Mucosa of descending colon (tissue), 3 donors: ENCODE data around the gene SCN4B. TPM values are rescaled to one million over a fixed set of nuclear protein-coding genes. Genes with fewer than 3 reads are reported as not detected.

Experiments
- ATAC-seq: fragments of 200-7000 bp; cut with Tn5 transposase; one replicate; pipeline ENCODE4 v1.9.1; 2020; ENCODE audit warnings: mild to moderate bottlenecking, moderate library complexity
- DNase-seq, 3 donors: peaks; one replicate each; pipeline ENCODE4 v3.0.0-alpha.2; 2020
- H3K36me3 ChIP-seq: fragments of 200-600 bp; one replicate; pipeline ENCODE4 v1.8.0; 2021; ENCODE audit warnings: low read depth, mild to moderate bottlenecking
- H3K4me1 ChIP-seq: fragments of 200-600 bp; one replicate; pipeline ENCODE4 v1.8.0; 2021; ENCODE audit warnings: low read depth, mild to moderate bottlenecking
- H3K4me3 ChIP-seq: fragments of 200-600 bp; one replicate; pipeline ENCODE4 v1.8.0; 2021; ENCODE audit warnings: mild to moderate bottlenecking
- H3K9me3 ChIP-seq: fragments of 200-600 bp; one replicate; pipeline ENCODE4 v1.8.0; 2021; ENCODE audit warnings: mild to moderate bottlenecking
- intact Hi-C, 2 donors: fragments of 100-400 bp; cut with DNase I in 1 of 2; cut with micrococcal nuclease in 1 of 2; formaldehyde crosslinking; loops; one replicate each; pipeline versions ENCODE4 v1.11.0 to v1.11.1; 2022; cut with DNase I, micrococcal nuclease
- total RNA-seq, 3 donors: library from RNA; stranded (reverse); fragmentation: NEBNext Ultra II Directional in 2 of 3; extraction: Animal tissue kit (Norgen Biotek cat#: 25700) in 2 of 3; gene quantifications; one replicate each; pipeline versions ENCODE4 v1.2.1 to v1.2.4, GENCODE V29; 2021 to 2023
- TF ChIP-seq, protein P1 (sequence below): fragments of 200-600 bp; IDR thresholded peaks from one replicate; pipeline ENCODE4 v1.8.0; 2022; ENCODE audit warnings: antibody characterized with exemption, mild to moderate bottlenecking
- donor health status: DM: no; HTN: no; CAD: no; lungs with moderate emphysema.
- donor health status: DM: no; HTN: no; CAD: no.
- donor health status: DM: no; HTN: yes; CAD: no.

SCN4B gene
- total RNA-seq, 3 donors from 2014 or later, result 1.0 to 2.6 (median 1.2) TPM

DNA sequence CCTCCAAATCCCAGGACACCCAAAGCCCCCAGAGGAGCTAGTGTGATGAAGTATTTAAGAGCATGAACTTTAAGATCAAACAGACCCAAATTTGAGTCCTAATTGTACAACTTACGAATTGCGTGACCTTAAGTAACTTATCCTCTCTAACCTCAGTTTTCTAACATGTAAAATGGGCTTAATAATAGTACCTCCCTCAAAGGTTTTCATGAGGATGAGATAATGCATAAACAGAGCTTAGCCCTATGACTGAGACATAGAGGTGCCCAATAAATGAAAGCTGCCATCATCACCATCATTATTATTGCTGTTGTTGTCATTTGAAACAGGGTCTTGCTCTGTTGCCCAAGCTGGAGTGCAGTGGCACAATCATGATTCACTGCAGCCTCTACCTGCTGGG is 14.6 kb upstream of the SCN4B start:
- no peak overlapping the region for H3K4me3 ChIP-seq
- DNase-seq (no peak), ATAC-seq (no peak)
- intact Hi-C loops, result no loop called here
- no peaks in the 10 kb centered on the region for H3K9me3 ChIP-seq
- TF ChIP-seq, protein P1, sequence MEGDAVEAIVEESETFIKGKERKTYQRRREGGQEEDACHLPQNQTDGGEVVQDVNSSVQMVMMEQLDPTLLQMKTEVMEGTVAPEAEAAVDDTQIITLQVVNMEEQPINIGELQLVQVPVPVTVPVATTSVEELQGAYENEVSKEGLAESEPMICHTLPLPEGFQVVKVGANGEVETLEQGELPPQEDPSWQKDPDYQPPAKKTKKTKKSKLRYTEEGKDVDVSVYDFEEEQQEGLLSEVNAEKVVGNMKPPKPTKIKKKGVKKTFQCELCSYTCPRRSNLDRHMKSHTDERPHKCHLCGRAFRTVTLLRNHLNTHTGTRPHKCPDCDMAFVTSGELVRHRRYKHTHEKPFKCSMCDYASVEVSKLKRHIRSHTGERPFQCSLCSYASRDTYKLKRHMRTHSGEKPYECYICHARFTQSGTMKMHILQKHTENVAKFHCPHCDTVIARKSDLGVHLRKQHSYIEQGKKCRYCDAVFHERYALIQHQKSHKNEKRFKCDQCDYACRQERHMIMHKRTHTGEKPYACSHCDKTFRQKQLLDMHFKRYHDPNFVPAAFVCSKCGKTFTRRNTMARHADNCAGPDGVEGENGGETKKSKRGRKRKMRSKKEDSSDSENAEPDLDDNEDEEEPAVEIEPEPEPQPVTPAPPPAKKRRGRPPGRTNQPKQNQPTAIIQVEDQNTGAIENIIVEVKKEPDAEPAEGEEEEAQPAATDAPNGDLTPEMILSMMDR, result no peak
- no peaks in the 10 kb centered on the region for H3K36me3 ChIP-seq
- peaks cover 7% of the 10 kb centered on the region for H3K4me1 ChIP-seq

DNA sequence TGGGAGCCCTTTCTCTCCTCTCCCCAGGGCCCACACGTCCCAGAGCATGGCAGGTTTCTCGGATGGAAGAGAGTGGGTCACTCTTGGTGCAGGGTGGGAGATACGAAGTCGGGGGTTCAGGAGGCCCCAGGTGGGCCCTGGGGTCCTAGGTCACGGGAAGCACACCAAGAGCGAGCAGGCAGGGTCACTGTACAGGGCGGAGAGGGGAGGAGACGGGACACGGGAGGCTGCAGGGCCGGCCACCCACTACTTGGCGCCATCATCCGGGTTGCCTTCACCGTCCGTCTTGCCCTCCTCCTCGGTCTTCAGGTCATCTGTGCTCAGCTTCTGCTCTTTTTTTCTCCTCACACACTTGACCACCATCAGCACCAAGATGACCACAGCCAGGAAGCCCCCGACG is 14.0 kb upstream of the SCN4B start:
- H3K36me3 ChIP-seq, result no peaks in the 10 kb centered on the region
- no peak for DNase-seq
- H3K9me3 ChIP-seq, result no peaks in the 10 kb centered on the region
- TF ChIP-seq, protein P1, result no peak
- ATAC-seq, result no peak
- intact Hi-C loops, result no loop called here
- peaks cover 3% of the 10 kb centered on the region for H3K4me1 ChIP-seq
- no peak overlapping the region for H3K4me3 ChIP-seq

DNA sequence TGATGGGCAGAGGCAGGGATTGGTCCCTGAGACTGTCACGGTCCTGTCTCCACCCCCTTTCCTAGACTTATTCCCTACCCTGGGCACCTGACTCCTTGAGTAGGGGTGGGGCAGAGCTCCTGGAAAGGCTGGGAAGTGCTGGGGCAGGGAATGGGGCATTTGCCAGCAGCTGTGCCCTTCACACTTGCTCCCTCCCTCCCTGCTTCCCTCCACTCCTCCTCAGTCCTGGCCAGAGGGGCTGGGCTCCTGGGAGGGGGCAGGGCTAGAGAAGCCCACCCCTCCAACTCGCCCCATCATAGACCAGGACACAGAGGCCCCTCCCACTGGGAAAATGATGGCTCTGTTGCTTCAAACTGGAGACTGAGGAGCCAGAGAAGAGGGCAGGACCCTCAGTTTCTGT is 12.3 kb upstream of the SCN4B start:
- no peaks in the 10 kb centered on the region for H3K9me3 ChIP-seq
- intact Hi-C loops, result no loop called here
- no peak for ATAC-seq
- H3K36me3 ChIP-seq, result no peaks in the 10 kb centered on the region
- H3K4me3 ChIP-seq, result no peak overlapping the region
- H3K4me1 ChIP-seq, result no peaks in the 10 kb centered on the region
- TF ChIP-seq, protein P1, result no peak
- no peak for DNase-seq

DNA sequence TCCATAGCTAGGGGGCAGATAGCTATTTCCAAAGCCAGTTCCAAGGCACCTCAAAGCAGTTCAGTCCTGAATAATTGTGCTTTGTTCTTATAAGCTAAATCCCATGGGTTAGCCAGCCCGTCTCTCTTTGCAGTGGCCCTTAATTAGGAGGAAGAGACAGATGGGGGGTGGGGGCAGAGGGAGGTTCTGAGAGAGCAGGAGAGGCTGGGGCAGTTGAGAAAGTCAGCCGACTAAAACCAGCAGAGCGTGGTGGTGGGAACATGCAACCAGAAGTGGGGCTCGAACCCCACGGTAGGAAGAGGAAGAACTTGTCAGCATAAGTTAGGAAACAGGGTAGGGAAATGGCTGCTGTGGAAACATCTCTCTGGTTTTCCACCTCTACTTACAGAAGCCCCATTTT is 10.9 kb upstream of the SCN4B start:
- DNase-seq, result no peak
- Histone ChIP-seq H3K9me3 (no peaks in the 10 kb centered on the region), H3K36me3 (no peaks in the 10 kb centered on the region), H3K4me3 (no peak overlapping the region), H3K4me1 (no peaks in the 10 kb centered on the region)
- TF ChIP-seq, protein P1, result no peak
- intact Hi-C loops, result no loop called here
- no peak for ATAC-seq

DNA sequence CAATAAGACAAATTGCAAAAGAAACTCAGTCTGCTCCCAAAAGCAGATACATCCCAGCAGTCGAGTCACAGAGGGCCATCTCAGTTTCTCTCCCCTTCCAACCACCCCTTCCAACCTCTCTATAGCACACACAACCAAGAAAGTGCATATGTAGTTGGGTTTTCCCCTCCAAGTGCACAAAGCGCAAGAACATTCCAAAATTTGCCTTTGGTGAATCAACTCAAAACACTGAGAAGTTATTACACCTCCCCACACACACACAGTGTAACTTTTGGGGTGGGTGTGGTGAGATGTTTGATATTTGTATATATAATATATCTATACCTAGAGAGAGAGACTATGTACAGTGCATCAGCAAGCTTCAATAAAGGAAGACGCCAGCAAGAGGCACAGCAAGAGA is 10.2 kb upstream of the SCN4B start:
- intact Hi-C loops, result no loop called here
- TF ChIP-seq, protein P1, result no peak
- no peaks in the 10 kb centered on the region for H3K36me3 ChIP-seq
- ATAC-seq (no peak), DNase-seq (no peak)
- no peaks in the 10 kb centered on the region for H3K9me3 ChIP-seq
- no peaks in the 10 kb centered on the region for H3K4me1 ChIP-seq
- no peak overlapping the region for H3K4me3 ChIP-seq

DNA sequence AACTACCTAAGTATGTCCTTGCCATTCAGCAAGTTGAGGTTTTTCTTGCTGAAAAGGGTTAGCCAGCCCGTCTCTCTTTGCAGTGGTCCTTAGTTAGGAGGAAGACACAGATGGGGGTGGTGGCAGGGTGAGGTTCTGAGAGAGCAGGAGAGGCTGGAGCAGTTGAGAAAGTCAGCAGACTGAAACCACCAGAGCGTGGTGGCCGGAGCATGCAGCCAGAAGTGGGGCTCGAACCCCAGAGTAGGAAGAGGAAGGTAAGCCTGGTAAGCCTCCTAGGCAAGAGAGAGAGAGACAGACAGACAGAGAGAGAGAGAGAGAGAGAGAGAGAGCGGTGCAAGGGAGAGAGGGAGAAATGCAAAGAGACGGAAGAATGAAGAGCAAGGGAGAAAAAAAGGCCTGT is 9.2 kb upstream of the SCN4B start:
- intact Hi-C loops, result no loop called here
- no peak for ATAC-seq
- Histone ChIP-seq H3K36me3 (no peaks in the 10 kb centered on the region), H3K4me3 (no peak overlapping the region), H3K4me1 (no peaks in the 10 kb centered on the region), H3K9me3 (no peaks in the 10 kb centered on the region)
- DNase-seq, result no peak
- TF ChIP-seq, protein P1, result no peak
